ENCODE results near the gene VAV2. TPM values are rescaled to one million over a fixed set of nuclear protein-coding genes. Genes with fewer than 3 reads are reported as not detected.

VAV2 gene
- total RNA-seq, 3 donors from 2014 or later (not counting 1 experiment from before 2014, with no cell fraction given) = 3.9 to 5.1 (median 4.8) TPM

DNA sequence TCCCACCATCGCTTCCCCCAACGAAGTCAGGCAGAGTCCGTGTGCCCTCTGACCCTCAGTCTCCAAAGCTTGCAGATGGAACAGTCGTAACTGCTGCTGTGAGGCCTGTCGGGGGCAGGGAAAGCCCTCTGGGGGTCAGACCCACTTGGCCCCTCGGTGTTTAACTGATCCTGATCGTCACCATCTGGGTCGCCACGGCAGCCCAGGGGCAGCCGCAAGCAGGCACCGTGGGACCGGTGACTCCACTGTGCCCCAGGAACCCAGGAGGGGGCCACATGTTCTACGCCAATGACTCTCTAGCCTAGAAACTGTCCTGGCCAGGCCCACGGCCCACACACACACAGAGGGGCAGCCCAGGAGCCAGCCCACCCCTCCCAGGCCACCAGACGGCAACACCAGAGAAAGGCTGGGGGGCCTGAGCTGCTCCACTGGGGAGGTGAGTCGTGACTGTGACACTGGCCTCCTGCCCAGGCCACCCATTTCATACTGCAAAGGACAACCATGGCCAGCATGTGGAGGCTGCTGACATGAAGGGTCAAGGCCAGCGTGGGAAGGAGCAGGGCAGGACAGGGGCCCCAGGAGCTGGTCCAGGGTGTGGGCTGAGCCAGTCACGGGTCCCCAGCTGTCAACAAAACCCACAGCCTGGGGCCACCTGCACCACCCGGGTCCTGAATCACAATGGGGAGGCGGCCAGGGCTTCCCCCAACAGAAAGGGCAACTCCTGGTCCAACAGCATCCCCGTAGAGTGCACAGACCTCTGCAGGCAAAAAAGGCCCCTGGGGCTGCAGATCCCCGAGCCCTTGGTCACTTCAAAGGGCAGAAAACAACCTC is 20.8 kb downstream of the VAV2 start:
- intact Hi-C loops (cut with micrococcal nuclease) = no loop called here
- Histone ChIP-seq H3K4me3 (ENCODE audit: low read length) (no peak overlapping the region), H3K27me3 (ENCODE audit: control insufficient read depth, insufficient read depth, low read length) (no peaks in the 10 kb centered on the region), H3K36me3 (ENCODE audit: control insufficient read depth, insufficient read depth, low read length) (no peaks in the 10 kb centered on the region), H3K27ac (ENCODE audit: low read length) (no peak overlapping the region), H3K4me1 (ENCODE audit: control insufficient read depth, insufficient read depth, low read length) (peaks cover 12% of the 10 kb centered on the region), H3K9me3 (ENCODE audit: control insufficient read depth, insufficient read depth, low read length) (no peaks in the 10 kb centered on the region)
- Mint-ChIP-seq H3K27me3 (ENCODE audit: low read depth in 2 of 2) (no peaks in the 10 kb centered on the region), H3K4me1 (no peaks in the 10 kb centered on the region), H3K36me3 (no peaks in the 10 kb centered on the region), H3K27ac (no peak overlapping the region), H3K9me3 (no peaks in the 10 kb centered on the region), H3K4me3 (no peak overlapping the region)
- 82% methylated on average over 22 of the region's 22 CpGs for WGBS (ENCODE audit: insufficient coverage)
- TF ChIP-seq, protein P1, sequence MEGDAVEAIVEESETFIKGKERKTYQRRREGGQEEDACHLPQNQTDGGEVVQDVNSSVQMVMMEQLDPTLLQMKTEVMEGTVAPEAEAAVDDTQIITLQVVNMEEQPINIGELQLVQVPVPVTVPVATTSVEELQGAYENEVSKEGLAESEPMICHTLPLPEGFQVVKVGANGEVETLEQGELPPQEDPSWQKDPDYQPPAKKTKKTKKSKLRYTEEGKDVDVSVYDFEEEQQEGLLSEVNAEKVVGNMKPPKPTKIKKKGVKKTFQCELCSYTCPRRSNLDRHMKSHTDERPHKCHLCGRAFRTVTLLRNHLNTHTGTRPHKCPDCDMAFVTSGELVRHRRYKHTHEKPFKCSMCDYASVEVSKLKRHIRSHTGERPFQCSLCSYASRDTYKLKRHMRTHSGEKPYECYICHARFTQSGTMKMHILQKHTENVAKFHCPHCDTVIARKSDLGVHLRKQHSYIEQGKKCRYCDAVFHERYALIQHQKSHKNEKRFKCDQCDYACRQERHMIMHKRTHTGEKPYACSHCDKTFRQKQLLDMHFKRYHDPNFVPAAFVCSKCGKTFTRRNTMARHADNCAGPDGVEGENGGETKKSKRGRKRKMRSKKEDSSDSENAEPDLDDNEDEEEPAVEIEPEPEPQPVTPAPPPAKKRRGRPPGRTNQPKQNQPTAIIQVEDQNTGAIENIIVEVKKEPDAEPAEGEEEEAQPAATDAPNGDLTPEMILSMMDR (IDR thresholded peaks at IDR 0.05) = no peak
- no peak for ATAC-seq
- no peak for DNase-seq

DNA sequence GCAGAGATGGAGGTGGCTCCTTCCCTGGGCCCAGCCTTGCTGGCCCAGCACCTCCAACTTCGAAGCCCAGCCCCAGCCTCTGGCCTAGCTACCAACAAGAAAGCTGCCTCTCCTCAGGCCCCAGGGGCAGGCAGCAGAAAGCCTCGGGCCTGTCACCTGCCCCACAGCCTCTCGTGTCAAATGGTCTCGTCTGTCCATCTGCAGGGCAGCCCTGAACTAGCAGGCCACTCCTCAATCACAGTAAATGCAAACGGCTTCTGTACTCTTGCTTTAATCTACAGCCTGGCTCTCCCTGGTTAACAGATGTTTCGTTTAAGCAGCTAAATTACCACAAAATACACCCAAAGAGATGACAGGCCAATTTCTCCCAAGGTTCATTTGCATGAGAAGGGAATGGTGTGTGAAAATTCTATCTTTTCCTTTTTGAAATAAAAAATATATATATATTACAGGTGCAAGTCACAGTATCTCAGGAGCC is 21.5 kb downstream of the VAV2 start:
- Mint-ChIP-seq H3K36me3 (no peaks in the 10 kb centered on the region), H3K4me3 (no peak overlapping the region), H3K9me3 (no peaks in the 10 kb centered on the region), H3K27me3 (ENCODE audit: low read depth in 2 of 2) (no peaks in the 10 kb centered on the region), H3K27ac (no peak overlapping the region), H3K4me1 (no peaks in the 10 kb centered on the region)
- no peak overlapping the region for H3K27ac ChIP-seq (ENCODE audit: low read length)
- no peaks in the 10 kb centered on the region for H3K9me3 ChIP-seq (ENCODE audit: control insufficient read depth, insufficient read depth, low read length)
- TF ChIP-seq, protein P1 (IDR thresholded peaks at IDR 0.05) = no peak
- H3K36me3 ChIP-seq (ENCODE audit: control insufficient read depth, insufficient read depth, low read length) = no peaks in the 10 kb centered on the region
- no peaks in the 10 kb centered on the region for H3K27me3 ChIP-seq (ENCODE audit: control insufficient read depth, insufficient read depth, low read length)
- ATAC-seq (no peak), DNase-seq (no peak)
- H3K4me1 ChIP-seq (ENCODE audit: control insufficient read depth, insufficient read depth, low read length) = peaks cover 12% of the 10 kb centered on the region
- intact Hi-C loops (cut with micrococcal nuclease) = no loop called here
- H3K4me3 ChIP-seq (ENCODE audit: low read length) = no peak overlapping the region
- 80% methylated on average over 5 of the region's 6 CpGs for WGBS (ENCODE audit: insufficient coverage)

DNA sequence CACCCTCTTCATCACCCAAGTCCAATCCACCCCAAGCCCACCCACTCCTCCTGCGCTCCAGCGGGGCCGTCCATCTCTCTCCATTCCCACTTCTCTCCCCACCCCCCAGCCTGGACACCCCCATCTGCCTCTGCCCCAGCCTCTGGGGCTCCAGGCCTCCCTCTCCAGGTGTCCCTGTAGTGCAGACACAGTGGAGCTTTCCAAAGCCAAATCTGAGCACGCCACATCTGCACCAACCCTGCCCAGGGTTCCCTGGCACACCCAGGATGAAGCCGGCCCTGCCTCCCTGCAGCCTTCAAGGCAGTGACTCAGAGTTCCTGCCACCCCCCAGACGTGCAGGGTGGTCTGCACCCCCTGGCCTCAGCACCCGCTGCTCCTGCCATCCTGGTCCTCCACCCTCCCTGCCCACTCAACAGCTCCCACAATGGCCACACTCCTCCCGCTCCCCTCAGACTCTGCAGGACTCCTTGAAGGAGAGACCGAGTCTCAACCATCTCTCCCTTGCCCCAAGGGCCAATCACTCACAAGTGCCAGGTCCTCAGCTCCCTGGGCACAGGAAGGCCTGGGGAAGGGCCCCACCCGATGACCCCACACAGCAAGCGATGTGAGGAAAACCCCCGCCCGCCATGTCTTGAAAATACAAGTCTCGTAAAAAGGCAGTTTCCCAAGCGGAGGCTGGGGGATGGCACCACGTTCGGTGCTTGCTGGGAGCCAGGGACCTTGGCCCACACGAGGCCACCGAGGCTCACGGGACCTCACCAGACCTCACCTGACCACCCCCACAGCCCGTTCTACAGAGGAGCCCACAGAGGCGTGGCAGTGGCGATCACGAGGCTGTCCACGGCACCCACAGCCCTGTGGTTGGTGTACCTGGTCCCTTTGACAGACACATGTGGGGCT is 22.2 kb downstream of the VAV2 start:
- Mint-ChIP-seq H3K27me3 (ENCODE audit: low read depth in 2 of 2) (no peaks in the 10 kb centered on the region), H3K4me1 (no peaks in the 10 kb centered on the region), H3K4me3 (no peak overlapping the region), H3K36me3 (peaks cover 2% of the 10 kb centered on the region), H3K9me3 (no peaks in the 10 kb centered on the region), H3K27ac (no peak overlapping the region)
- TF ChIP-seq, protein P1 (IDR thresholded peaks at IDR 0.05) = no peak
- ATAC-seq (no peak), DNase-seq (no peak)
- Histone ChIP-seq H3K27ac (ENCODE audit: low read length) (no peak overlapping the region), H3K27me3 (ENCODE audit: control insufficient read depth, insufficient read depth, low read length) (no peaks in the 10 kb centered on the region), H3K36me3 (ENCODE audit: control insufficient read depth, insufficient read depth, low read length) (no peaks in the 10 kb centered on the region), H3K4me3 (ENCODE audit: low read length) (no peak overlapping the region), H3K9me3 (ENCODE audit: control insufficient read depth, insufficient read depth, low read length) (peaks cover 2% of the 10 kb centered on the region), H3K4me1 (ENCODE audit: control insufficient read depth, insufficient read depth, low read length) (peaks cover 12% of the 10 kb centered on the region)
- intact Hi-C loops (cut with micrococcal nuclease) = no loop called here
- 85% methylated on average over 22 of the region's 25 CpGs for WGBS (ENCODE audit: insufficient coverage)
